Vagina (tissue), 2 donors: ENCODE measurements around the gene PLEKHG2.

ENCODE experiments used
- CTCF ChIP-seq, 3 experiments: fragments of 450-650 bp in 2 of 3; fragments of 200-600 bp in 1 of 3; sonication (generic) in 1 of 3; IDR thresholded peaks; one replicate each; pipeline ENCODE4 v1.5.1; 2017 to 2019; ENCODE audit warnings: antibody characterized with exemption in 3 of 3, mild to moderate bottlenecking in 2 of 3, moderate library complexity in 2 of 3
- POLR2AphosphoS5 ChIP-seq, 2 donors: sonication (generic); formaldehyde crosslinking; IDR thresholded peaks; one replicate each; pipeline ENCODE4 v1.9.0; 2017; ENCODE audit warnings: antibody characterized with exemption in 2 of 2, mild to moderate bottlenecking in 2 of 2, low read depth in 1 of 2; ENCODE audit not compliant: insufficient read depth in 1 of 2

- TF ChIP-seq POLR2AphosphoS5 (IDR thresholded peaks at IDR 0.05; ENCODE audit: insufficient read depth in 1 of 2, low read depth in 1 of 2) (peak in 1 of 2 donors; percentile 46), CTCF (IDR thresholded peaks at IDR 0.05) (peak; percentile 97 to 98 (median 97))
Measured at GRCh38 chr19:39397360-39398296, 14.8 kb upstream of the PLEKHG2 start.
